ENCODE measurements around the gene RFTN1.

Gene RFTN1

DNA sequence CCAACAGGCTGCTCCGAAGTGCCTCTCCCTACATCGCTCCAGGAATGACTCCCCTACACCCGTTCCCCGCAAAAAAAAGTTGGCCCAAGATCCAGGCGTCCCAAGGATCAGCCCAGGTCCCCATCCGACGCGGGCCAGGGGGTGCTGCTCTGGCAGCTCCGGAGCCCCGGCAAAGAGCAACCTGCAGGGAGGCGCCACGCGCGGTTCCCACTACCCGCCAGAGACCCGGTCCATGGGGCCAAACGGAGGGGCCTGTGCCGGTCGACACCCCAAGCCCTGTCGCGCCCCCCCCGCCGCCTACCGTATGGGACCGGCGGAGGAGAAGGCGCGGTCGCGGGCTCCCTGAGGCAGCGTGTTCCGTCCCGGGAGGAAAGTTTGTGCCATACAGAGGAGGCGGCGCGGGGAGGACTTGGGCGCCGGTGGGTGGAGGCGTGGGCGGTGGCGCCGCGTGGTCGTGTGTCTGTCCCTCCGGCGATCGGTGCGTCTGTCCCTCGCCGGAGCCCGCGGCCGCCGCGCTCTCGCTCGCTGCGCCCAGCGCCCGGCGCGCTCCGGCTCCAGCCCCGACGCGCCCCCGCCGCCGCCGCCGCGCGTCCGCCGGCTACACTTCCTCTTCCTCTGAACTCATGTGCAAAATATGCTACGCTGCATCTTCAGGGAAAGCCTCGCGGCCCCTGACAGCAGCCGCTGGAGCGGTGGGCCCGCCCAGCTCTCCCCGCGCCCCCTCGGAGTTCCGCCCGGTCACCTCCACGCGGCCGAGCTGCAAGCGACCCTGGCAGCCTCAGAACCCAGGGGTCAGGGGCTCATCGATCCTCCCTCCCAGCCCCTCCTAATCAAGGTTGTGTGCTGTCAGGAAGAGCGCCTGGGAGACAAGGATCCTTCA lies at the start of gene RFTN1:
Gene RFTN1 (minus strand): TSS at position 559 of the 880 bp plus-strand sequence. CDS start 19,830 bp downstream, outside the sequence.
- no peak for DNase-seq (ENCODE audit: low read depth)
- peak within 1 kb of the TSS; percentile 83 for H3K4me3 ChIP-seq (ENCODE audit: low read depth, low read length)

DNA sequence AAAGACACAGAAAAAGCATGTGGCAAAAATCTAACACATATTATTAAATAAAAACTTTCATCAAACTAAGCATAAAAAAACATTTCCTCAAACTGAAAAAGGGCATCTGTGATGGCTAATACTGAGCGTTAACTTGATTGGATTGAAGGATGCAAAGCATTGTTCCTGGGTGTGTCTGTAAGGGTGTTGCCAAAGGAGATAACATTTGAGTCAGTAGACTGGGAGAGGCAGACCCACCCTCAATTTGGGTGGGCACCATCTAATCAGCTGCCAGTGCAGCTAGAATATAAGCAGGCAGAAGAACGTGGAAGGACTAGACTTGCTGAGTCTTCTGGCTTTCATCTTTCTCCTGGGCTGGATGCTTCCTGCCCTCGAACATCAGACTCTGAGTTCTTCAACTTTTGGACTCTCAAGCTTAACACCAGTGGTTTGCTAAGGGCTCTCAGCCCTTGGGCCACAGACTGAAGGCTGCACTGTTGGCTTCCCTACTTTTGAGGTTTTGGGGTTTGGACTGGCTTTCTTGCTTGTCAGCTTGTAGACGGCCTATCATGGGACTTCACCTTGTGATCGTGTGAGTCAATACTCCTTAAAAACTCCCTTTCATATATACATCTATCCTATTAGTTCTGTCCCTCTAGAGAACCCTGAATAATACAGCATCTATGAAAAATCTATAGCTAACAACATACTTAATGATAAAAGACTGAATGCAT lies 46.3 kb upstream of the RFTN1 start:
- no peak for DNase-seq (ENCODE audit: low read depth)
- no peak overlapping the region for H3K4me3 ChIP-seq (ENCODE audit: low read depth, low read length)

- DNase-seq (ENCODE audit: low read depth), result no peak
- H3K4me3 ChIP-seq (ENCODE audit: low read depth, low read length), result no peak overlapping the region
These were observed 40.6 kb upstream of the RFTN1 start for GRCh38 chr3:16554126-16554525.

DNA sequence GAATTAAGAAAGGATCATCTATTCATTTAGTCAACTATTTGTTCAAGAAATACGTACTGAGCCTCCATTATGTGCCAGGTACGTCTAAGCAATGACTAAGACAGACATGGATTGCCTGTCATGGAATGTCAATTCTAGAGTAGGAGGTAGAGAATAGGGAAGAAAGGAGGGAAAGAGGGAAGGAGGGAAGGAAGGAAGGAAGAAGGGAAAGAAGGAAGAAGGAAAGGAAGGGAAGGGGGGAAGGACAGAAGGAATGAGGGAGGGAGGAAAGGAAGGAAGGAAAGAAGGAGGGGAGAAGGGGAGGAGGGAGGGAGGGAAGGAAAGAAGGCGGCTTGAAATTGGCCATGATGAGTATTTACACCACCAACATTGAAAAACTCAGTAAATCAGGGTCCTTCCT lies 39.3 kb upstream of the RFTN1 start:
- no peak overlapping the region for H3K4me3 ChIP-seq (ENCODE audit: low read depth, low read length)
- no peak for DNase-seq (ENCODE audit: low read depth)

DNA sequence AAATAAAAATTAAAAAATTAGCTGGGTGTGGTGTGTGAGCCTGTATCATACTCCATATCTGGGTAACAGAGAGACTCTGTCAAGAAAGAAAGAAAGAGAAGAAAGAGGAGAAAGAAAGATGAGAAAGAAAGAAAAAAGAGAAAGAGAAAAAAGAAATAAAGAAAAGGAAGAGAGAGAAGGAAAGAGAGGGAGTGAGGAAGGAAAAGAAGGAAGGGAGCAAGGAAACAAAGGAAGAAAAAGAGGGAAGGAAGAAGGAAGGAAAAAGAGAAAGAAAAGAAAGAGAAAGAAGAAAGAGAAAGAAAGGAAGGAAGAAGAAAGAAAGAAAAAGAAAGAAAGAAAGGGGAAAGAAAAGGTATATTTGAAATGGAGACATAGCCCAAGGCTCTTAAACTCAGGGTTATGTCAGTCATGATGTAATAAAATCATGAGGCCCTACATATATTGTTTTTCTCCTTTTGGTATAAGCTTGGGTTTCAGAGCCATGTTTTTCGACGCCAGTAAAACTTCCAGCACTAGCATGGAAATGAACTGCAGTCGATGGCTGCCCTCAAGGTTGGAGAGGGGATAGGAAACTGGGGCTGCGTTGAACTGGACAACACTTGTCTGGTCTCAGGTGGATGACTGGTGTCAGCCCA lies 38.0 kb upstream of the RFTN1 start:
- no peak for DNase-seq (ENCODE audit: low read depth)
- no peak overlapping the region for H3K4me3 ChIP-seq (ENCODE audit: low read depth, low read length)

DNA sequence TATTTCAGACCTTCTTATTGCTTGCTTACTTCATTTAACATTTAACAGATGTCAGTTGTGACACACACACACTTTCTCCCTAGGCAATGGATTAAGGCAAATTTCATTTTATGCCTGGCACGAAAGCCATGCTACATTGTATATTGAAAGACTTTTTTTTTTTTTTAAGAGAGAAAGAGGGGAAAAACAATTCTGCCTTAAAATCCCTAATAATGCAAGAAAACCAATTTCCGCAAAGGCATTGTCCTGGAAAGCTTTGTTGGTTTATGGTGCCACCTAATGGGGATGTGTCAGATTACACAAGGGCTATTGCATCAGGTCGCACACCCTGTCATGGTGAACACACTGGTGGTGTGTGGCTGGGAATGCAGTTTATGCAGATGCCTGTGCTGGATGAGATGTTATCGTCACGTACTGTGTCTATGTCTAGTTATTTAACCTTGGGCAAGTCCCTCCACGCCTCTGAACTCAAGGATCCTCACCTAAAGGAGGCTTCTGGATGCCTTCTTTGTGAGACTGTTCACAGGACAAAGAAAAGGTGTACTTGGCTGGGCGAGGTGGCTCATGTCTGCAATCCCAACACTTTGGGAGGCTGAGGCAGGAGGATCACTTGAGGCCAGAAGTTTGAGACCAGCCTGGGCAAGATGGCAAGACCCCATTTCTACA lies 37.3 kb upstream of the RFTN1 start:
- DNase-seq (ENCODE audit: low read depth), result peak; percentile 56
- peak overlapping the region; percentile 10 for H3K4me3 ChIP-seq (ENCODE audit: low read depth, low read length)

GRCh38 chr3:16550305-16550675 lies 36.8 kb upstream of the RFTN1 start:
- DNase-seq (ENCODE audit: low read depth), result no peak
- peak overlapping the region; percentile 10 for H3K4me3 ChIP-seq (ENCODE audit: low read depth, low read length)

GRCh38 chr3:16548721-16549120 lies 35.2 kb upstream of the RFTN1 start:
- H3K4me3 ChIP-seq (ENCODE audit: low read depth, low read length), result no peak overlapping the region
- no peak for DNase-seq (ENCODE audit: low read depth)

DNA sequence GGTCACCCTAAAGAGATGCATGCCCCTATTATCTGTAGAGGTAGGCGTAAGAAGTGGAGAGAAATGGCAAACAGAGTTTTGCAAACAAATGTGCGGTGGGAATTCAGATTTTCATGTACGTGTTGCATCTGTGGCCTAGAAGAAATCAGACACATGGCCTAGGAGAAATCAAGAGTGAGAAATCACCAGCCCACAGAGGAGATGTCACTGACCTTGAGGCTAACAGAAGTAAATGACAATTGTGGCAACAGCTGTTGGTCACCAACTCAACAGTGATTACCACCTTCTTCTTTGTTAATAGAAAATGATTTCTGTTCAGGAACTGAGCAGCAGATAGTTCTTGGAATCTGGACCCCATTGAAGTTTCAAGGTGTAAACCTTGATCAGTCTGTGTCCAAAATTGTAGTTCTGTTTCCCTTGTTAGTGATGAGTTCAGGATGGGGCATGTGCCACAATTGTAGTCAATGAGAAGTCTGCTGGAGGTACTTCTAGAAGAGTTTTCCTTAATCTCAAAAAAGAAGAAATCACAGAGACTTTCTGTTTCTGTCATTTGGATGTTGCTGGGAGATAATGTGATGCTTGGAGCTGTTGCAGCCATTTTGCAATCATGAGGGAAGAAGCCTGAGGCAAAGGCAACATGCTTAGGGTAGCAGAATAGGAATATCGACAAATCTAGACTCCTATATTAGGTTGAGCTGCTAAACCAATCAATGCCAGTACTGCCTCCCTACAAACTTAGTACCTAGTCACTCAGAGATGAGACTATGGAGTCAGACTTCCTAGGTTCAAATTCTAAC lies 34.3 kb upstream of the RFTN1 start:
- H3K4me3 ChIP-seq (ENCODE audit: low read depth, low read length), result no peak overlapping the region
- no peak for DNase-seq (ENCODE audit: low read depth)

DNA sequence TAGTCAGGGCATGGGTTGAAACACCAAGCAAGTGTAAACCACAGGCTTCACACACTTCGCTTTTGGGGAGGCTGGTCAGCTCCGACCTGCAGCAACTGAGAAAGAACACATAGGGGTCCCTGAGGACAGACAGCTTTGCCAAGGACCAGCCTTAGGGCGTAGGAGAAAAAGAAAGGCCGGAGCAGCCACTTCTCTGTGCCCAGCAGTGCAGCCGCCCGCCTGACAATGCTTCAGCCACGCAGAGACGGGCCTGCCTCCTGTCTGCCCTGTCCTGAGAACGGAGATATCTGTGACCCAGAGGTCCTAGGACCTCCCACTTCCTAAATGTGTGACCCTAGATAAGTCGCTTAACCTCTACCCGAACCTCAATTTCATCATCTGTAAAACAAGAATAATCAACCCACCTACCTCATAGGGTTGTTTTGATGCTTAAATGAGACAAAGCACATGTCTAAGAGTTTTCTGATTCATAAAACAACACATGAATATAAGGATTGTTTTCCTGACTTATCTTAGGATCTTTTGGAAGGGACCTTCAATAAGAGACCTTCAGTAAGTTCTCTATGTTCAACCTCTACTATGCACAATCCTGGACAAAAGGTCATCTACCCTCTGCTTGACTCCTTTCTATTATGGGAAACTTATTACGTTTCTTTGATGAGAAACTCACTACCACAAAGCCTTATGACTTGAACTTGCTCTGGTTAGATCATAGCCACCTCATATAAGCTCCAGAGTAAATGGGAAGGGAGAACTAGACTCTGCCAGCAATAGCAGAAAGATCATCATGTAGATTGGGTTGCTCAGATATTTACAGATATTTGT lies 32.9 kb upstream of the RFTN1 start:
- no peak for DNase-seq (ENCODE audit: low read depth)
- H3K4me3 ChIP-seq (ENCODE audit: low read depth, low read length), result no peak overlapping the region

DNA sequence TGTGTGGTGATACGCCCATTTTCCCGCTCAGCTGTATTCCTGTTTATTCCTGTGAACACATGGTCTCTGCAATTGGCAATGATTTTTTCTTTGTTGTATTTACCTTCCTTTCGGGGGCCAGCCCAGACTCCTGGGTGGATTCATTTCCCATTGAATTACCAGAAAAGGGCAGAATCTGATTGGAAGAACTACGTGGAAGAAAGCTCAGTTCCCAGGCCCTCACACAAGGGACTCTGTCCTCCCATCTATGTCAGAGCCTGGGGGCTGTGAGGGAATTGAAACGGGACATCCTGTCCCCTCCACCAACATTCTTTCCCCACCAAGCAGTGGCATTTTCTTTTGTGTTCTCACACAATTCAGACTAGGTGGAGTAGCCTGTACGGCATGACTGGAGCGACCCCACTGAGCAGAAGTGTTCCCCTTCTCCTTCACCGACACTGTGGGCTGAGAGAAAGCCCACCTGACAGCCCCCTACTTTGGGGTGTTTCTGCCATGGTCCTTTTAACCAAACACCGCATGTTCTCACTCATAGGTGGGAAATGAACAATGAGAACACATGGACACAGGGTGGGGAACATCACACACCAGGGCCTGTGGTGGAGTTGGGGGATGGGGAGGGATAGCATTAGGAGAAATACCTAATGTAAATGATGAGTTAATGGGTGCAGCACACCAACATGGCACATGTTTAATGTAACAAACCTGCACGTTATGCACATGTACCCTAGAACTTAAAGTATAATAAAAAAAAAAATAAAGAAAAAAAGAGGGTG lies 32.1 kb upstream of the RFTN1 start:
- no peak overlapping the region for H3K4me3 ChIP-seq (ENCODE audit: low read depth, low read length)
- no peak for DNase-seq (ENCODE audit: low read depth)

GRCh38 chr3:16543242-16543864 lies 29.9 kb upstream of the RFTN1 start:
- H3K4me3 ChIP-seq (ENCODE audit: low read depth, low read length), result no peak overlapping the region
- DNase-seq (ENCODE audit: low read depth), result no peak

GRCh38 chr3:16538507-16538906 lies 25.0 kb upstream of the RFTN1 start:
- H3K4me3 ChIP-seq (ENCODE audit: low read depth, low read length), result no peak overlapping the region
- no peak for DNase-seq (ENCODE audit: low read depth)

DNA sequence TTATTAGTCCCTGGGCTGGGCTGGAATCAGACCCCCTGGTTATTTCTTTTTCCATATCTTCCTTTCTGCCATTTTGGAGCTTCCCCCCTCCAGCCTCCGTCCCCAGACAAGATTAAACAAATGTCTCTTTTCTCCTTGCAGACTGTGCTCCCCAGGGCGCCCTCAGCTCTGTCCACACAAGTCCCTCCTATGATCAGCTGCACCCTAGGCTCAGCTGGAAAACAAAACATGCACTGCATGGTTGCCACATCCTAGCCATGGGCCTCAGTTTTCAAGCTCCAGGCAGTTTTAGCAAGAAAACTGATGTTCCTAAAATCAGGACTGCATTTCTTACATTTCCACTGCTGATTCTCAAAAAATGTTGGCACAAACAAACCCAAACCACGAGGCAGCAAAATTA lies 23.5 kb upstream of the RFTN1 start:
- DNase-seq (ENCODE audit: low read depth), result no peak
- H3K4me3 ChIP-seq (ENCODE audit: low read depth, low read length), result no peak overlapping the region

- DNase-seq (ENCODE audit: low read depth), result no peak
- H3K4me3 ChIP-seq (ENCODE audit: low read depth, low read length), result no peak overlapping the region
These were observed 22.8 kb upstream of the RFTN1 start for GRCh38 chr3:16536344-16536663.

DNA sequence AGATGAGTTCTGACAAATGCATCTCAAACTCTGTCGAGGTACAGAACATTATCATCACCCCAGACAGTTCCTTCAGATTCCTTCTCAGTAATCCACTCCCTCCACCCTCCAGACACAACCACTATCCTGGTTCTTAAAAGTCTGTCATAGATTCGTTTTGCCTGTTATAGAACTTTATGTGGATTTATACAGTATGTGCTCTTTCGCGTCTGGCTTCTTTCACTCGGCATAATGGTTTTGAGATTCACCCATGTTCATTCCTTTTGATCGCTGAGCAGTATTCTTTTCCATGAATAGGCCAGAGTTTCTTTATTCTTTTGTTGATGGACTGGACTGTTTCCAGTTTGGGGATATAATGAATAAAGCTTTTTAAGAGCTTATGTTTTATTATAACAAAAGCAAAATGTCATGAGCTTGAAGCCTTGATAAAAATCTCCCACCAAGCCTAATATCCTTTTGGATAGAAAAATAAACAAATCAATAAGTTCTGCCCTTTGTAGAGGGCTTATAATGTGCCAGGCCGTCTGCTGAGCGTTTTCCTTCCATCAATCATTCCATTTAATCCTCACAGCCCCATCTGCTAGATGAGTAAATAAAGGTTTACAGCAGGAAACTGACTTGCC lies 21.3 kb upstream of the RFTN1 start:
- DNase-seq (ENCODE audit: low read depth), result no peak
- H3K4me3 ChIP-seq (ENCODE audit: low read depth, low read length), result no peak overlapping the region

All from skeletal muscle cell (primary cell).